Measurements from ENCODE around the gene CDH5.

DNA sequence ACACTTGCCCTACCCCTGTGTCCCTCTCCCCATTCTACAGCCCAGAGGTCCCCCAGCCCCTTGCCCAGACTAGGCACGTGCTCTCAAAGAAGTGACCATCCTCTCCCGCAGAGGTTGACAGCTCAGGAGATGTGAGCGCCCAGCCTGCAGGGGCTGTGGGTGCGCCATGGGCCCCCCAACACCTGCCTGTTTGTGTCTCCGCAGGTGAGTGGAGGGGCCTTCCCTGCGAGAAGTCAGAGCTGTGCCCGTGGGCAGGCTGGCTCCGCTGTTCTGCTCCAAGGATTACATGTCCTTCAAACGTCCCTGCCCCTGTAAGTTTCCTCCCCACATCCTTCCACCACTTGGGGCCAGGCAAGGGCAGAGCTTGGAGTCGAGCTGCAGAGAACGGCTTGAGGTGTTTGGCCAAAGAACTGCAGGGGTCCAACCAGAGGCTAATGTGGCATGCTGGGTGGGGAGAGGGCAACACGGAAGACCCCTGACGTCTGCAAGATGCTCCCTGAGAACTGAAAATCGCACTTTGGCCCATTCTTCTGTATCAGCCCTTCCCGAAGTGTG, 71.0 kb downstream of the CDH5 start:
- TF ChIP-seq, protein P1, sequence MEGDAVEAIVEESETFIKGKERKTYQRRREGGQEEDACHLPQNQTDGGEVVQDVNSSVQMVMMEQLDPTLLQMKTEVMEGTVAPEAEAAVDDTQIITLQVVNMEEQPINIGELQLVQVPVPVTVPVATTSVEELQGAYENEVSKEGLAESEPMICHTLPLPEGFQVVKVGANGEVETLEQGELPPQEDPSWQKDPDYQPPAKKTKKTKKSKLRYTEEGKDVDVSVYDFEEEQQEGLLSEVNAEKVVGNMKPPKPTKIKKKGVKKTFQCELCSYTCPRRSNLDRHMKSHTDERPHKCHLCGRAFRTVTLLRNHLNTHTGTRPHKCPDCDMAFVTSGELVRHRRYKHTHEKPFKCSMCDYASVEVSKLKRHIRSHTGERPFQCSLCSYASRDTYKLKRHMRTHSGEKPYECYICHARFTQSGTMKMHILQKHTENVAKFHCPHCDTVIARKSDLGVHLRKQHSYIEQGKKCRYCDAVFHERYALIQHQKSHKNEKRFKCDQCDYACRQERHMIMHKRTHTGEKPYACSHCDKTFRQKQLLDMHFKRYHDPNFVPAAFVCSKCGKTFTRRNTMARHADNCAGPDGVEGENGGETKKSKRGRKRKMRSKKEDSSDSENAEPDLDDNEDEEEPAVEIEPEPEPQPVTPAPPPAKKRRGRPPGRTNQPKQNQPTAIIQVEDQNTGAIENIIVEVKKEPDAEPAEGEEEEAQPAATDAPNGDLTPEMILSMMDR (IDR thresholded peaks at IDR 0.05 in 8 of 11, conservative IDR thresholded peaks at IDR 0.05 in 3 of 11) = no peak
- no peak for TF ChIP-seq POLR2A (IDR thresholded peaks at IDR 0.05)
